ENCODE measurements around the gene C6orf15. TPM values are rescaled to one million over a fixed set of nuclear protein-coding genes. Genes with fewer than 3 reads are reported as not detected.
"Not testable (repeated sequence)": the region's sequence is repeated elsewhere in the genome, so short reads cannot be mapped to it uniquely, and the experiment has no call there.

The C6orf15 gene
- total and polyA plus RNA-seq, 7 donors, result not detected

GRCh38 chr6:31070711-31071197 is 41.6 kb downstream of the C6orf15 start:
- no peak overlapping the region for H3K27ac ChIP-seq
- intact Hi-C loops (cut with DNase I), result loop anchor here (5.0 kb wide), 1 partner anchor 243 kb away; no protein-coding TSS in a partner anchor
- TF ChIP-seq, protein P1, sequence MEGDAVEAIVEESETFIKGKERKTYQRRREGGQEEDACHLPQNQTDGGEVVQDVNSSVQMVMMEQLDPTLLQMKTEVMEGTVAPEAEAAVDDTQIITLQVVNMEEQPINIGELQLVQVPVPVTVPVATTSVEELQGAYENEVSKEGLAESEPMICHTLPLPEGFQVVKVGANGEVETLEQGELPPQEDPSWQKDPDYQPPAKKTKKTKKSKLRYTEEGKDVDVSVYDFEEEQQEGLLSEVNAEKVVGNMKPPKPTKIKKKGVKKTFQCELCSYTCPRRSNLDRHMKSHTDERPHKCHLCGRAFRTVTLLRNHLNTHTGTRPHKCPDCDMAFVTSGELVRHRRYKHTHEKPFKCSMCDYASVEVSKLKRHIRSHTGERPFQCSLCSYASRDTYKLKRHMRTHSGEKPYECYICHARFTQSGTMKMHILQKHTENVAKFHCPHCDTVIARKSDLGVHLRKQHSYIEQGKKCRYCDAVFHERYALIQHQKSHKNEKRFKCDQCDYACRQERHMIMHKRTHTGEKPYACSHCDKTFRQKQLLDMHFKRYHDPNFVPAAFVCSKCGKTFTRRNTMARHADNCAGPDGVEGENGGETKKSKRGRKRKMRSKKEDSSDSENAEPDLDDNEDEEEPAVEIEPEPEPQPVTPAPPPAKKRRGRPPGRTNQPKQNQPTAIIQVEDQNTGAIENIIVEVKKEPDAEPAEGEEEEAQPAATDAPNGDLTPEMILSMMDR (IDR thresholded peaks at IDR 0.05), result peak in 1 of 4 experiments; percentile 41
- TF ChIP-seq POLR2A (IDR thresholded peaks at IDR 0.05) (no peak), EP300 (IDR thresholded peaks at IDR 0.05) (no peak)
- no peak overlapping the region for H3K4me3 ChIP-seq
- H3K27me3 ChIP-seq, result peaks cover 0 to 4% (median 3%) of the 10 kb centered on the region in 3 donors
- H3K36me3 ChIP-seq, result no peaks in the 10 kb centered on the region
- peaks cover 0 to 18% (median 14%) of the 10 kb centered on the region in 4 donors for H3K4me1 ChIP-seq
- H3K9me3 ChIP-seq, result no peaks in the 10 kb centered on the region
- WGBS, 2 donors, result 56 to 68% methylated on average over 6 of the region's 6 CpGs
- DNase-seq, result no peak

- WGBS, 2 donors, result 37 to 45% methylated on average over 13 of the region's 13 CpGs
- Histone ChIP-seq H3K9me3 (no peaks in the 10 kb centered on the region), H3K36me3 (no peaks in the 10 kb centered on the region), H3K4me3 (no peak overlapping the region), H3K27ac (no peak overlapping the region), H3K4me1 (peaks cover 0 to 18% (median 14%) of the 10 kb centered on the region in 4 donors), H3K27me3 (peaks cover 0 to 16% (median 4%) of the 10 kb centered on the region in 3 donors)
- TF ChIP-seq, protein P1 (IDR thresholded peaks at IDR 0.05), result peak; percentile 54 to 89 (median 74)
- TF ChIP-seq EP300 (IDR thresholded peaks at IDR 0.05), result no peak
- intact Hi-C loops (cut with DNase I), result no loop called here
- DNase-seq, result peak; percentile 78
Measured at GRCh38 chr6:31068669-31069340, 43.6 kb downstream of the C6orf15 start.

DNA sequence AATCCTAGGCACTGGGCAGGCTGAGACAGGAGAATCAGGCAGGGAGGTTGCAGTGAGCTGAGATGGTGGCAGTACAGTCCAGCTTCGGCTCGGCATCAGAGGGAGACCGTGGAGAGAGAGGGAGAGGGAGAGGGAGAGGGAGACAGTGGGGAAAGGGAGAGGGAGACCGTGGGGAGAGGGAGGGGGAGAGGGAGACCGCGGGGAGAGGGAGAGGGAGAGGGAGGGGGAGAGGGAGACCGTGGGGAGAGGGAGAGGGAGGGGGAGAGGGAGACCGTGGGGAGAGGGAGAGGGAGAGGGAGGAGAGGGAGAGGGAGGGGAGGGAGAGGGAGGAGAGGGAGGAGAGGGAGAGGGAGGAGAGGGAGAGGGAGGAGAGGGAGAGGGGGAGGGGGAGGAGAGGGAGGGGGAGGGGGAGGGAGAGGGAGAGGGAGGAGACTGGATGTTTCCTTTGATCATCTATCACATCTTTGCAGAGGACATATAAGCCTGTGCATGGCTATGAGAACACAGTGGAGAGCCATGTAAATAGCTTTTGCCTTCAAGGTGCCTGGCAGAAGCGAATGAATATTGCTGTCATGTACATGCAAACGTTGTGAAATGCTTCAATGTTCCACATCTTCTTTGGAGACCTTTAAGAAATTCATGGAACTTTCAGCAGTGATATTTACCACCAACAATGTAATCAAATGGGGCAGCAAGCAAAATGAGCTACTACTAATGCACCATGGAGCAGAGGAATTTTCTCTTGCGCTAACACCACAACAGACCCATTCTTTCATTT is 44.3 kb downstream of the C6orf15 start:
- H3K4me3 ChIP-seq; H3K27ac ChIP-seq; H3K36me3 ChIP-seq; DNase-seq; intact Hi-C loops (cut with DNase I); H3K9me3 ChIP-seq: not testable (repeated sequence)
- WGBS, 2 donors, result 89 to 91% methylated on average over 7 to 8 of the region's 11 CpGs
- Histone ChIP-seq H3K4me1 (peaks cover 0 to 11% (median 10%) of the 10 kb centered on the region in 4 donors), H3K27me3 (peaks cover 0 to 16% (median 4%) of the 10 kb centered on the region in 3 donors)

DNA sequence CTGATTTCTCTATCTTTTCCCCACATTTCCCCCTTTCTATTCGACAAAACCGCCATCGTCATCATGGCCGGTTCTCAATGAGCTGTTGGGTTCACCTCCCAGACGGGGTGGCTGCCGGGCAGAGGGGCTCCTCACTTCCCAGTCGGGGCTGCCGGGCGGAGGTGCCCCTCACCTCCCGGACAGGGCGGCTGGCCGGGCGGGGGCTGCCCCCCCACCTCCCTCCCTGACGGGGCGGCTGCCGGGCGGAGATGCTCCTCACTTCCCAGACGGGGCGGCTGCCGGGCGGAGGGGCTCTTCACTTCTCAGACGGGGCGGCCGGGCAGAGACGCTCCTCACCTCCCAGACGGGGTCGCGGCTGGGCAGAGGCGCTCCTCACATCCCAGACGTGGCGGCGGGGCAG is 45.3 kb downstream of the C6orf15 start:
- H3K9me3 ChIP-seq; H3K27ac ChIP-seq; H3K4me3 ChIP-seq; H3K36me3 ChIP-seq; intact Hi-C loops (cut with DNase I); H3K4me1 ChIP-seq; DNase-seq: not testable (repeated sequence)
- peaks cover 0 to 23% (median 4%) of the 10 kb centered on the region in 3 donors for H3K27me3 ChIP-seq
- 81 to 92% methylated on average over 25 to 29 of the region's 32 CpGs for WGBS, 2 donors

DNA sequence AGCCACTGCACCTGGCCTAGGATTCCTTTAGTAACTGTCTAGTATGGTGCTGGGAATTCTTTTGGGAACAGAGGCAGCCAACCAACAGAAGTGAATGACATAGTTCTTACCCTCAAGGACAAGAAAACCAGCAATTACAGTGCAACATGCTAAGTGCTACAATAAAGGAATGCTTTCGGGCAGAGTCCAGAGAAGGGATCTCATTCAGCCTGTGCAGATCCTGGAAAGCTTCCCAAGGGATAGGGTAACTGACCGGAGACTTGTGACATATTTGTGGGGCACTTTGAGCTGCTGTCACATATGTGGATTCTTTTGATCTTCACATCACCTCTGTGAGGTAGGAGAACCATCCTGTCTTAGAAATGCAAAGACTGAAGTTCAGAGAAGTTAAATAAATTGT is 46.8 kb downstream of the C6orf15 start:
- WGBS, 2 donors, result 14 to 61% methylated on average over 2 of the region's 2 CpGs
- intact Hi-C loops (cut with DNase I), result no loop called here
- H3K27me3 ChIP-seq, result peaks cover 0 to 31% (median 4%) of the 10 kb centered on the region in 3 donors
- H3K36me3 ChIP-seq, result no peaks in the 10 kb centered on the region
- H3K27ac ChIP-seq, result no peak overlapping the region
- no peak overlapping the region for H3K4me3 ChIP-seq
- no peaks in the 10 kb centered on the region for H3K9me3 ChIP-seq
- no peaks in the 10 kb centered on the region for H3K4me1 ChIP-seq
- no peak for DNase-seq
- TF ChIP-seq EP300 (IDR thresholded peaks at IDR 0.05) (no peak), POLR2A (IDR thresholded peaks at IDR 0.05) (no peak)
- TF ChIP-seq, protein P1 (IDR thresholded peaks at IDR 0.05), result no peak

Measured in sigmoid colon (tissue), 7 donors.